ENCODE measurements around the gene BRAF.
"Not testable (repeated sequence)": the region's sequence is repeated elsewhere in the genome, so short reads cannot be mapped to it uniquely, and the experiment has no call there.

BRAF gene

GRCh38 chr7:140888087-140888486, 36.6 kb downstream of the BRAF start:
- TF ChIP-seq CTCF (IDR thresholded peaks at IDR 0.05; ENCODE audit: low read depth, low read length) = no peak
- H3K4me3 ChIP-seq (ENCODE audit: low read depth, low read length) = no peak overlapping the region

DNA sequence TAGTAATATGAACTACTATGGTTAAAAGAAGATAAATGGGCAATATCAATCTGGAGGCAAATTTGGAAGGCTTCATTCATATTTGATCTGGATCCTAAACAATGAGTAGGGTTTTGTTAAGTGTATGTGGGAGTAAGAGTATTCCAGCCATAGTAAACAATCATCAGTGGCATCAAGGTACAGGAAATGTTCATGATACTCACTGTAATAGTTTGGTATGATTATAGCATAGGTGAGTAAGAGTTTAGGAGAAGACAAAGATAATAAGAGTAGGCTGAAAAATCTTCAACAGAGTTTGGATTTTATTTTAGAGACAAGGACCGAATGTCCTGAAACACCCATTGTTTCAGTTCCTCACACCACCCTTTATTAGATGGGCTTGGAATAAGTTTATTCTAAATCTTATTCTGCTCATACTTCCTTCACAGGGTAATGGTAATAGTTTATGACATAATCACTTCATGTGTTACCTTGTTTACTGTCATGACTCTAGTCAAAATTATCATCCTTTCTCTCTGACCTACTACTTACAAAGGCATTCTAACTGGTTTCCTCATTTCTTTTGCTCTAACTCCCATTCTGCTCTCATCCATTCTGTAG, 38.9 kb downstream of the BRAF start:
- TF ChIP-seq CTCF (IDR thresholded peaks at IDR 0.05; ENCODE audit: low read depth, low read length) = no peak
- H3K4me3 ChIP-seq (ENCODE audit: low read depth, low read length) = no peak overlapping the region

GRCh38 chr7:140883378-140883777, 41.4 kb downstream of the BRAF start:
- no peak for TF ChIP-seq CTCF (IDR thresholded peaks at IDR 0.05; ENCODE audit: low read depth, low read length)
- no peak overlapping the region for H3K4me3 ChIP-seq (ENCODE audit: low read depth, low read length)

GRCh38 chr7:140882834-140883233, 41.9 kb downstream of the BRAF start:
- not testable (repeated sequence) for H3K4me3 ChIP-seq (ENCODE audit: low read depth, low read length)

DNA sequence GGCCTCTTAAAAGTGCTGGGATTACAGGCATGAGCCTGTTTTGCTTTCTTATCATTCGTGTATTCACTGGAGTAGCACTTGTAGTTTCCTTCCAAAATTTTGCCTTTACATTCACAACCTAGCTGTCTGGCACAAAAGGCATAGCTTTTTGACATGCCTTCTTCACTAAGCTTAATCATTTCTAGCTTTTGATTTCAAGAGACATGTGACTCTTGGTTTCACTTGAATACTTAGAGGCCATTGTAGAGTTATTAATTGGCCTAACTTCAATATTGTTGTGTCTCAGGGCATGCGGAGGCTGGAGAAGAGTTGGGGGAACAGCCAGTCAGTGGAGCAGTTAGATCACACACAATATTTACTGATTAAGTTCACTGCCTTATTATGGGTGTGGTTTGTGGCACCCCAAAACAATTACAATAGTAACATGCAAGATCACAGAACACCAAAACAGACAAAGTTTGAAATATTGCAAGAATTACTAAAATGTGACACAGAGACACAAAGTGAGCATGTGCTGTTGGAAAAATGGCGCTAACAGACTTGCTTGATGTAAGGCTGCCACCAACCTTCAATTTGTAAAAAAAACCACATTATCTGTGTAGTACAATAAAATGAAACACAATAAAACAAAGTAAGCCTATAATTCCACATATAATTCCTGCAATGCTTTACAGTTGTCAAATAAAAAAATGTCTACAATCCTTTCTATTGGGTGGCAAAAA, 43.1 kb downstream of the BRAF start:
- H3K4me3 ChIP-seq (ENCODE audit: low read depth, low read length) = no peak overlapping the region
- no peak for TF ChIP-seq CTCF (IDR thresholded peaks at IDR 0.05; ENCODE audit: low read depth, low read length)

DNA sequence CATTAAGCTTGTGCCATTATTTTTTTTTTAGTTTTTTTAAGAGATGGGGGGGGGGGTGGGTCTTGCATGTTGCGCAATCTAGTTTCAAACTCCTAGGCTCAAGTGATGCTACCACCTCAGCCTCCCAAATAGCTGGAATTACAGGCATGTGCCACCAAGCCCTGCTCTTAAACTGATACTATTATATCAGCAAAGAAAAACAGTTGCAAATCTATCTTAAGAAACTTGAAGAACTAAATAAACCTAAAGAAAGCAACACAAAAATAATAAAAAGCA, 47.5 kb downstream of the BRAF start:
- TF ChIP-seq CTCF (IDR thresholded peaks at IDR 0.05; ENCODE audit: low read depth, low read length) = no peak
- no peak overlapping the region for H3K4me3 ChIP-seq (ENCODE audit: low read depth, low read length)

- no peak overlapping the region for H3K4me3 ChIP-seq (ENCODE audit: low read depth, low read length)
- no peak for TF ChIP-seq CTCF (IDR thresholded peaks at IDR 0.05; ENCODE audit: low read depth, low read length)
These were observed 48.0 kb downstream of the BRAF start for GRCh38 chr7:140876519-140877248.

Measured in WI38 (cell line).